Heart right ventricle (tissue), 16 donors: Measurements from ENCODE around the gene PDSS1. TPM values are rescaled to one million over a fixed set of nuclear protein-coding genes. Genes with fewer than 3 reads are reported as not detected.
"Not testable (repeated sequence)": the region's sequence is repeated elsewhere in the genome, so short reads cannot be mapped to it uniquely, and the experiment has no call there.

Source experiments
- ATAC-seq, 8 donors: fragments of 200-7000 bp; cut with Tn5 transposase; one replicate each; pipeline ENCODE4 v1.9.1; 2020; ENCODE audit warnings: mild to moderate bottlenecking in 8 of 8, moderate library complexity in 8 of 8, moderate number of reproducible peaks in 1 of 8
- DNase-seq, 2 donors: peaks; one replicate each; pipeline ENCODE4 v3.0.0-alpha.2; 2020
- H3K27ac ChIP-seq, 10 donors: fragments of 200-600 bp; sonication (generic) in 2 of 10; one replicate each; pipeline versions ENCODE4 v1.5.0 to v1.8.0; 2020 to 2022; ENCODE audit warnings: mild to moderate bottlenecking in 3 of 10
- H3K27me3 ChIP-seq, 7 donors: fragments of 200-600 bp; one replicate each; pipeline ENCODE4 v1.8.0; 2021 to 2022; ENCODE audit warnings: mild to moderate bottlenecking in 2 of 7
- H3K36me3 ChIP-seq, 9 donors: fragments of 200-600 bp; sonication (generic) in 1 of 9; one replicate each; pipeline versions ENCODE4 v1.5.0 to v1.8.0; 2020 to 2022; ENCODE audit warnings: mild to moderate bottlenecking in 2 of 9
- H3K4me1 ChIP-seq, 9 donors: fragments of 200-600 bp; sonication (generic) in 1 of 9; one replicate each; pipeline versions ENCODE4 v1.5.0 to v1.8.0; 2020 to 2022; ENCODE audit warnings: mild to moderate bottlenecking in 4 of 9
- H3K4me3 ChIP-seq, 10 donors: fragments of 200-600 bp; sonication (generic) in 2 of 10; one replicate each; pipeline versions ENCODE4 v1.5.0 to v1.8.0; 2020 to 2022; ENCODE audit warnings: mild to moderate bottlenecking in 7 of 10, moderate library complexity in 2 of 10
- H3K9me3 ChIP-seq, 11 donors: fragments of 200-600 bp in 10 of 11; sonication (generic) in 2 of 11; one replicate each; pipeline versions ENCODE4 v1.5.0 to v1.8.0; 2013 to 2022; ENCODE audit warnings: mild to moderate bottlenecking in 2 of 11, control low read depth in 1 of 11, moderate library complexity in 1 of 11
- CTCF ChIP-seq, 9 donors: fragments of 200-600 bp; sonication (generic) in 2 of 9; IDR thresholded peaks; one replicate each; pipeline versions ENCODE4 v1.5.0 to v1.8.0; 2021 to 2022; ENCODE audit warnings: antibody characterized with exemption in 9 of 9, mild to moderate bottlenecking in 5 of 9, moderate library complexity in 1 of 9
- WGBS, 2 donors: extraction: QIAGEN DNeasy Blood & Tissue Kit; methylation state at CpG; one replicate each; pipeline ENCODE4 v1.1.7; 2013; ENCODE audit warnings: inconsistent platforms in 1 of 2; 5-methylcytosine and 5-hydroxymethylcytosine counted together
- intact Hi-C, 10 donors: fragments of 100-400 bp; cut with DNase I; formaldehyde crosslinking; loops; one replicate each; pipeline versions ENCODE4 v1.11.1 to v1.14.2; 2022
- long read RNA-seq, 3 donors: library from polyadenylated mRNA; unstranded; transcript quantifications; one replicate each; pipeline ENCODE4 v2.0.0, GENCODE V29; 2020 to 2021
- polyA plus RNA-seq, 2 donors: library from polyadenylated mRNA; stranded (reverse); fragments of 200-250 nt; gene quantifications; one replicate each; pipeline ENCODE4 v1.2.3, GENCODE V29; 2013
- total RNA-seq, 10 donors: library from RNA; stranded (reverse); fragmentation: NEBNext Ultra II Directional in 3 of 10; extraction: Animal tissue kit (Norgen Biotek cat#: 25700) in 3 of 10; gene quantifications; one replicate each; pipeline versions ENCODE4 v1.2.1 to v1.2.4, GENCODE V29; 2021 to 2023
- donor health status: Arrhythmogenic right ventricular cardiomyopathy.
- donor health status: ischemic (EF 13 %, LVEDD 7.1; RV severe dilation, severe dysfunction).
- donor health status: healthy with polysubstance abuse.
- donor health status: DM: no; HTN: yes; CAD: no.
- donor health status: DM: no; HTN: no; CAD: no.
- donor health status: ischemic (EF 25% LVEDD 6.9; RV normal size, moderate dysfunction).
- donor health status: ischemic (EF 25% LVEDD 5.7; RV mildly dilated, moderate dysfunction).
- donor health status: healthy.
- donor health status: DM: yes; HTN: yes; CAD: no.
- donor health status: Ischemic cardiomyopathy.
- donor health status: ischemic (EF 35%, LVEDD 5.7; RV mildly dilated, moderate dysfunction).
- donor health status: nonischemic (EF 11% LVEDD 7.7; RV severe dilation, severe dysfunction).
- donor health status: DM: yes; HTN: yes; CAD: no.
- donor health status: PGD.
- donor health status: ischemic (EF 29% LVEDD 5.4; RV normal size, mild dysfunction).
- donor health status: nonischemic (EF 23%, LVEDD 6.1; RV moderate dilation, normal function).

The PDSS1 gene
- 1 to 10 TPM; 3.7 to 7.2 (median 5.3) TPM for total RNA-seq
- polyA plus RNA-seq, result 10 to 100 TPM; 10.4 to 10.5 TPM
- long read RNA-seq, donor 1, partial matches to known transcripts, result 0 of 4 reads
- long read RNA-seq, donor 1, other reads (novel, unspliced or antisense), result 0 of 4 reads
- long read RNA-seq, donor 2, transcript PDSS1-201 (12 exons, 1,626 nt), result major isoform, 6 of 7 reads
- long read RNA-seq, donor 2, partial matches to known transcripts, result 0 of 7 reads
- long read RNA-seq, donor 2, other reads (novel, unspliced or antisense), result 1 of 7 reads
- long read RNA-seq, donor 3, transcript PDSS1-201 (12 exons, 1,626 nt), result major isoform, 5 of 8 reads
- long read RNA-seq, donor 3, partial matches to known transcripts, result 1 of 8 reads
- long read RNA-seq, donor 3, other reads (novel, unspliced or antisense), result 2 of 8 reads

DNA sequence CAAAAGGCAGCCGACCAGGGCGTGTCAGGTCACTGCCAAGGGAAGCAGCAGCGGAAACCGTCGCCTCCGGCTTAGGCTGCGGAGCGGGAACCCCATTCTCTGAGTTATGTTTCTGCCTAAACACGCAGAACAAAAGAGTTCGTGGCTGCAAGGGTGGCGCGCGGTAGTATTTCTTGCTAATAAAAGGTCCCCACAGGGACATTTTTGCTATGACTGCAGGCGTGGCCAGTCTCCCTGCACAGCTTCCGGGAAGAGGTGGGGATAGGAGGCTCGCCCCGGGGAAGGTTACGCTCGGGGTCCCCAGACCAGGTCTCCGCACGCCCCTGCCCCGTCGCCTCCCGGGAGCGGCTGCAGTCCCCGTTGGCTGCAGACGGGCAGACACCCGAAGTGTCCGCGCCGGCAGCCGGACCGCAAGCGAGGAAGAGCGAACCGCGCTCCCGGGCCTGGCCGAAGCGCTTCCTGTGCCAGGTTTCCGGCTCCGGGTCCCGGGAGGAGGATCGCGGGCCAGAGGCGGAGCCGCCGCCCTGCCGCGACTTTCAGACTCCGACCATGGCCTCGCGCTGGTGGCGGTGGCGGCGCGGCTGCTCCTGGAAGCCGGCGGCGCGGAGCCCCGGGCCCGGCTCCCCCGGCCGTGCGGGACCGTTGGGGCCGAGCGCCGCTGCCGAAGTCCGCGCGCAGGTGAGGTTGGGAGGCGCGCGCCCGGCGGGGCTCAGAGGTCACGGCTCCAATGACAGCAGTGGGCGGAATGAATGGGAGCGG is at the start of gene PDSS1:
TSS of gene PDSS1 (plus strand) at position 539 of the 759 bp plus-strand sequence. CDS start at position 550, 11 bp downstream.
- intact Hi-C loops, result loop anchor here in 1 of 10 donors (10.0 kb wide), 1 partner anchor 167 kb away; the partner anchor contains the start of gene ABI1

DNA sequence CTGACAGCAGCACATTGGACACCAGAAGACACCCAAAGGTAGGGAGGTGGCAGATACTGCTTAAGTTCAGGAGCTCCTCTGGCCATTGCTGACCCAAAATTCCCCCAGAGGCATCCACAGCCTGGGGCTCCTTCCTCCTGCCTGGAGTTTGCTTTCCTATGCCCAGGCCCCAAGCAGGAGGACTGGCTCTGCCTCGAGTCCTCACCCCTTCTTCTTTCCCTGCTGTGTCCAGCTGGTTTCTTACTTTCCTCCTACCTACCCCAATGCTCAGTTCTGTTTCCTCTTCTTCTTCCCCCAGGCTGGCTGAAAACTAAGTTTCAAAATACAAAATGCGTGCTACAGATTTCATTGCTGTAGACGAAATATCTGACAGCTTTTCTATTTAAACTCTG is 49.3 kb upstream of the PDSS1 start:
- H3K4me1 ChIP-seq, H3K4me3 ChIP-seq, H3K27ac ChIP-seq, H3K36me3 ChIP-seq, ATAC-seq, H3K27me3 ChIP-seq, DNase-seq, intact Hi-C loops, H3K9me3 ChIP-seq: not testable (repeated sequence)
- WGBS, 2 donors, result 72 to 89% methylated on average over 2 to 3 of the region's 3 CpGs

More for the DNA sequence above, at the start of gene PDSS1:
- no peaks in the 10 kb centered on the region for H3K9me3 ChIP-seq
- H3K4me3 ChIP-seq, result peak within 1 kb of the TSS; percentile 75 to 97 (median 86)
- ATAC-seq (peak; percentile 93 to 97 (median 96)), DNase-seq (peak; percentile 65 to 76)
- peaks cover 0 to 19% (median 16%) of the 10 kb centered on the region in 9 donors for H3K4me1 ChIP-seq
- no peak for TF ChIP-seq CTCF (IDR thresholded peaks at IDR 0.05)
- H3K27me3 ChIP-seq, result peaks cover 0 to 12% (median 6%) of the 10 kb centered on the region in 7 donors
- 0 to 1% methylated on average over 82 of the region's 82 CpGs for WGBS, 2 donors
- H3K27ac ChIP-seq, result peak within 1 kb of the TSS; percentile 93 to 99 (median 97)
- peaks cover 0 to 3% (median 0%) of the 10 kb centered on the region in 9 donors for H3K36me3 ChIP-seq

DNA sequence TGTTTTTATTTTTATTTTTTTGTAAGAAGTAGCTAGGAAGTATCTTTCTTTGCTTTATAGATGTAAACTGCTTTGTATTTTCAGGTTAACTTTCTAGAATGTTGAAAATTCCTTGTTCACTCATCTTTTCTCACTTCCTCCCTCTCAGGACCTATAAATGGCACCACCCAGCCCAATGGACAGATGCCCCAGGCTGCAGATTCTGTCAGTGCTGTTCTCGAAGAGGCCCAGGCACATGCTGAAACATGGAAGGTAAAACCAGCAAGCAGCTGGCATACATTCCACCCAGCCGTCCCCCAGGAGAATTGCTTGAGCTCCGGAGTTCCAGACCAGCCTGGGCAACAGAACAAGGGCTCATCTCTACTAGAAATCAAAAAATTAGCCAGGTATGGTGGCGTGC is 47.1 kb upstream of the PDSS1 start:
- Histone ChIP-seq H3K36me3 (no peaks in the 10 kb centered on the region), H3K9me3 (no peaks in the 10 kb centered on the region), H3K27ac (no peak overlapping the region), H3K4me1 (no peaks in the 10 kb centered on the region), H3K4me3 (no peak overlapping the region), H3K27me3 (peaks cover 0 to 6% (median 0%) of the 10 kb centered on the region in 7 donors)
- DNase-seq (no peak), ATAC-seq (no peak)
- TF ChIP-seq CTCF (IDR thresholded peaks at IDR 0.05), result no peak
- intact Hi-C loops, result no loop called here
- WGBS, 2 donors, result 60 to 65% methylated on average over 4 of the region's 4 CpGs

GRCh38 chr10:26651476-26651875 is 46.0 kb upstream of the PDSS1 start:
- H3K4me3 ChIP-seq, intact Hi-C loops, H3K36me3 ChIP-seq, DNase-seq, H3K9me3 ChIP-seq, H3K4me1 ChIP-seq, ATAC-seq, H3K27ac ChIP-seq, H3K27me3 ChIP-seq: not testable (repeated sequence)
- WGBS, 2 donors, result 56 to 61% methylated on average over 2 of the region's 2 CpGs

DNA sequence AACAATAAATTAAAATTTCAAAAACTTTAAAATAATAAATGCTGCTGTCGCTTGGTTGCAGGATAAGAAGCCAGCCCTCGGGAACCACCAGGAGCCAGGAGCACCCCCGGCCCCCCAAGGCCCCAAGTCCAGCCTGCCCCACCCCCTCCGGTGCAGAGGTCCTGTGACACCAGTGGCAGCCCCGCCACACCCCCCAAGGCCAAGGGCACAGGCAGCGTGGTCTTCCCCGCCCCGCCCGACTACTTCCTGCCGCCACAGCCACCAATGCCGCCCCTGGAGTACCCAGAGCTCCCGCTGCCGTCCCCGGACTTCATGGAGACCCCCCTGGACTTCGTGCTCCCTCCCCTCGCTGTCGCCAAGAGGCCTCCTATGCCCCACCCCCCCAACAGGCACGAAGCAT is 44.5 kb upstream of the PDSS1 start:
- Histone ChIP-seq H3K27ac (no peak overlapping the region), H3K36me3 (no peaks in the 10 kb centered on the region), H3K27me3 (peaks cover 0 to 6% (median 0%) of the 10 kb centered on the region in 7 donors), H3K9me3 (no peaks in the 10 kb centered on the region), H3K4me3 (no peak overlapping the region), H3K4me1 (no peaks in the 10 kb centered on the region)
- intact Hi-C loops, result no loop called here
- 89 to 93% methylated on average over 14 to 18 of the region's 18 CpGs for WGBS, 2 donors
- no peak for TF ChIP-seq CTCF (IDR thresholded peaks at IDR 0.05)
- ATAC-seq (no peak), DNase-seq (no peak)
